Esophagus squamous epithelium (tissue), 5 donors: ENCODE data around the gene TMEM61. TPM values are rescaled to one million over a fixed set of nuclear protein-coding genes. Genes with fewer than 3 reads are reported as not detected.

Experiments
- DNase-seq: peaks from one replicate; lab custom pipeline; 2025; lab: John Stamatoyannopoulos, UW
- H3K27ac ChIP-seq, 4 donors: fragments of 200-600 bp; sonication (generic); one replicate each; pipeline ENCODE4 v1.5.1; 2016 to 2019; ENCODE audit warnings: mild to moderate bottlenecking in 1 of 4
- H3K27me3 ChIP-seq, 4 donors: fragments of 200-600 bp; sonication (generic); 1 replicate in 3 of 4; 2 replicates in 1 of 4; pipeline versions ENCODE4 v1.5.1 to v1.6.0; 2017 to 2021; ENCODE audit warnings: antibody characterized with exemption in 1 of 4
- H3K36me3 ChIP-seq, 3 donors: fragments of 200-600 bp; sonication (generic); one replicate each; pipeline ENCODE4 v1.5.1; 2016 to 2019
- H3K4me1 ChIP-seq, 3 donors: fragments of 200-600 bp; sonication (generic); one replicate each; pipeline ENCODE4 v1.5.1; 2017 to 2019
- H3K4me3 ChIP-seq, 4 donors: fragments of 200-600 bp; sonication (generic); 1 replicate in 3 of 4; 2 replicates in 1 of 4; pipeline ENCODE4 v1.5.1; 2016 to 2019; ENCODE audit warnings: mild to moderate bottlenecking in 2 of 4, moderate library complexity in 1 of 4
- H3K9me3 ChIP-seq, 3 donors: fragments of 200-600 bp; sonication (generic); one replicate each; pipeline ENCODE4 v1.5.1; 2016 to 2019
- CTCF ChIP-seq, 6 experiments: fragments of 450-650 bp in 4 of 6; fragments of 200-600 bp in 2 of 6; sonication (generic) in 2 of 6; IDR thresholded peaks; one replicate each; pipeline ENCODE4 v1.5.1; 2016 to 2019; ENCODE audit warnings: antibody characterized with exemption in 6 of 6, mild to moderate bottlenecking in 4 of 6, moderate library complexity in 4 of 6
- POLR2A ChIP-seq, 4 donors: fragments of 450-650 bp; IDR thresholded peaks; one replicate each; pipeline ENCODE4 v1.6.1; 2017; ENCODE audit warnings: antibody characterized with exemption in 4 of 4, mild to moderate bottlenecking in 4 of 4, moderate library complexity in 3 of 4
- WGBS, 2 donors: methylation state at CpG; one replicate each; pipeline ENCODE4 v1.1.5; 2018; 5-methylcytosine and 5-hydroxymethylcytosine counted together
- intact Hi-C: fragments of 100-400 bp; cut with DNase I; formaldehyde crosslinking; loops from one replicate; pipeline ENCODE4 v1.15.0; 2022
- total RNA-seq, 4 donors: library from RNA; depleted of rRNA; stranded (reverse); fragments of >200 nt; gene quantifications; one replicate each; pipeline ENCODE4 v1.1.0, GENCODE V29; 2016
- donor health status: DM: yes; HTN: yes; CAD: no.

Gene TMEM61
- total RNA-seq, 4 donors from 2014 or later = 0.95 to 2.3 (median 1.0) TPM; not detected in 1

- no peaks in the 10 kb centered on the region for H3K9me3 ChIP-seq
- H3K36me3 ChIP-seq = no peaks in the 10 kb centered on the region
- no peak overlapping the region for H3K4me3 ChIP-seq
- no peak overlapping the region for H3K27ac ChIP-seq
- no peak for DNase-seq
- H3K4me1 ChIP-seq = peaks cover 6 to 13% (median 7%) of the 10 kb centered on the region in 3 donors
- 68 to 89% methylated on average over 4 to 6 of the region's 6 CpGs for WGBS, 2 donors
- intact Hi-C loops = loop anchor here (5.0 kb wide), 1 partner anchor 45 kb away; no protein-coding TSS in a partner anchor
- TF ChIP-seq POLR2A (IDR thresholded peaks at IDR 0.05) = no peak
- no peak for TF ChIP-seq CTCF (IDR thresholded peaks at IDR 0.05)
- H3K27me3 ChIP-seq = peaks cover 0 to 62% (median 1%) of the 10 kb centered on the region in 4 donors
These were observed 17.2 kb downstream of the TMEM61 start for GRCh38 chr1:54997711-54997986.

GRCh38 chr1:54998100-54998499, 17.7 kb downstream of the TMEM61 start:
- H3K9me3 ChIP-seq = no peaks in the 10 kb centered on the region
- H3K36me3 ChIP-seq = no peaks in the 10 kb centered on the region
- no peak for TF ChIP-seq POLR2A (IDR thresholded peaks at IDR 0.05)
- TF ChIP-seq CTCF (IDR thresholded peaks at IDR 0.05) = no peak
- no peak overlapping the region for H3K27ac ChIP-seq
- intact Hi-C loops = loop anchor here (5.0 kb wide), 1 partner anchor 46 kb away; no protein-coding TSS in a partner anchor
- no peak overlapping the region for H3K4me3 ChIP-seq
- DNase-seq = no peak
- WGBS, 2 donors = 79 to 82% methylated on average over 4 to 6 of the region's 6 CpGs
- H3K27me3 ChIP-seq = peaks cover 0 to 62% (median 1%) of the 10 kb centered on the region in 4 donors
- peaks cover 6 to 13% (median 7%) of the 10 kb centered on the region in 3 donors for H3K4me1 ChIP-seq

GRCh38 chr1:54998677-54999076, 18.2 kb downstream of the TMEM61 start, which contains the start of gene BSND:
BSND (plus strand) TSS chr1:54998933; CDS start chr1:54999187, 254 bp downstream.
- no peak within 1 kb of the TSS for H3K4me3 ChIP-seq
- DNase-seq = no peak
- 88 to 91% methylated on average over 4 to 5 of the region's 7 CpGs for WGBS, 2 donors
- no peak within 1 kb of the TSS for H3K27ac ChIP-seq
- no peaks in the 10 kb centered on the region for H3K36me3 ChIP-seq
- peaks cover 0 to 62% (median 1%) of the 10 kb centered on the region in 4 donors for H3K27me3 ChIP-seq
- TF ChIP-seq CTCF (IDR thresholded peaks at IDR 0.05) (no peak), POLR2A (IDR thresholded peaks at IDR 0.05) (no peak)
- no peaks in the 10 kb centered on the region for H3K9me3 ChIP-seq
- H3K4me1 ChIP-seq = peaks cover 6 to 13% (median 7%) of the 10 kb centered on the region in 3 donors
- intact Hi-C loops = loop anchor here (5.0 kb wide), 1 partner anchor 46 kb away; no protein-coding TSS in a partner anchor

GRCh38 chr1:55000110-55001085, 20.0 kb downstream of the TMEM61 start:
- no peak for TF ChIP-seq CTCF (IDR thresholded peaks at IDR 0.05)
- TF ChIP-seq POLR2A (IDR thresholded peaks at IDR 0.05) = no peak
- H3K4me3 ChIP-seq = no peak overlapping the region
- peaks cover 6 to 13% (median 7%) of the 10 kb centered on the region in 3 donors for H3K4me1 ChIP-seq
- WGBS, 2 donors = 68 to 74% methylated on average over 4 to 7 of the region's 8 CpGs
- no peaks in the 10 kb centered on the region for H3K36me3 ChIP-seq
- no peak overlapping the region for H3K27ac ChIP-seq
- H3K27me3 ChIP-seq = peaks cover 0 to 57% (median 1%) of the 10 kb centered on the region in 4 donors
- intact Hi-C loops = no loop called here
- no peak for DNase-seq
- H3K9me3 ChIP-seq = no peaks in the 10 kb centered on the region

GRCh38 chr1:55001311-55001710, 20.9 kb downstream of the TMEM61 start:
- Histone ChIP-seq H3K4me1 (peaks cover 5 to 10% (median 6%) of the 10 kb centered on the region in 3 donors), H3K27me3 (peaks cover 0 to 48% (median 1%) of the 10 kb centered on the region in 4 donors), H3K4me3 (no peak overlapping the region), H3K36me3 (no peaks in the 10 kb centered on the region), H3K27ac (no peak overlapping the region), H3K9me3 (no peaks in the 10 kb centered on the region)
- intact Hi-C loops = no loop called here
- DNase-seq = no peak
- TF ChIP-seq POLR2A (IDR thresholded peaks at IDR 0.05) (no peak), CTCF (IDR thresholded peaks at IDR 0.05) (no peak)
- 88 to 95% methylated on average over 4 of the region's 4 CpGs for WGBS, 2 donors
